Left cardiac atrium (tissue), 4 donors: Measurements from ENCODE around the gene DYNC1I2. TPM values are rescaled to one million over a fixed set of nuclear protein-coding genes. Genes with fewer than 3 reads are reported as not detected.
"Not testable (repeated sequence)": the region's sequence is repeated elsewhere in the genome, so short reads cannot be mapped to it uniquely, and the experiment has no call there.

Experiments used
- ATAC-seq, 2 donors: fragments of 200-7000 bp; cut with Tn5 transposase; one replicate each; pipeline ENCODE4 v1.9.1; 2020; ENCODE audit warnings: mild to moderate bottlenecking in 2 of 2, moderate library complexity in 2 of 2
- DNase-seq: peaks from one replicate; pipeline ENCODE4 v3.0.0-alpha.2; 2020
- intact Hi-C, 2 donors: fragments of 100-400 bp; cut with DNase I; formaldehyde crosslinking; loops; one replicate each; pipeline versions ENCODE4 v1.14.1 to v1.15.1; 2022 to 2023
- total RNA-seq, 2 donors: library from RNA; stranded (reverse); fragmentation: NEBNext Ultra II Directional; extraction: Animal tissue kit (Norgen Biotek cat#: 25700); gene quantifications; one replicate each; pipeline ENCODE4 v1.2.1, GENCODE V29; 2021
- donor health status: DM: no; HTN: yes; CAD: no.
- donor health status: DM: no; HTN: yes; CAD: no; lungs with severe emphysema.
- donor health status: DM: yes; HTN: yes; CAD: no.
- donor health status: Dilated cardiomyopathy.

The DYNC1I2 gene
- total RNA-seq, 2 donors from 2014 or later: 58.6 to 59.9 TPM

DNA sequence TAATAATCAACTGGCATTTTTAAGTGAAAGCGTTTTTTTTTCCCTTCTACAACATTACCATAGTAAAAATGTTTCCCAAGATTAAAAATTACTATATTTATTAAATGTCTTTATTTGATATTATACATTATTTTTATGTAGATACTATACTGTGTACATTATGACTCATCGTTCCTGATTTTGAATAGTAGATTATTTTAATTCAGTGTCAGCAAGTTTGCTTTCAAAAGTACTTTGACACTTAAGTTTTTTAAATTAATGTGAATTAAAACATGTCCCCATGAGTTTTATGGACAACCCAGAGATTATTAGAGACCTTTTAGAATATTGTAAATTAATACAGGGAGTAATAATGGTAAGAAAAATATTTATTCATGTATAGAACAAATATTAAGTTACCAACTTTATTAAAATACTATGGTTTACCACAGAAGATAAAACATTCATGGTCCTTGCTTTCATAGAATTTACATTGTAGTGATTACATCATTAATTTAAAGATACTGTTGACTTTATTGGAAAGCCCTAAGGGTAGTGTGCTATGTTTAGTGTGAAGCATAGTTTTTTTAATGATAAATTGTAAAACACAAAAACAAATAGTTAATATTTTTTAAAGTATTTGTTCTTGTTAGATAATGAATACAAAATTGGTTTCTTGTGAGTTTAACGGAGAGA is 21.9 kb downstream of the DYNC1I2 start:
- no peak for ATAC-seq
- intact Hi-C loops: loop anchor here in 1 of 2 donors (5.0 to 10.0 kb wide), 2 partner anchors 403 to 756 kb away; no protein-coding TSS in a partner anchor
- no peak for DNase-seq

GRCh38 chr2:171711351-171711750 is 24.1 kb downstream of the DYNC1I2 start:
- ATAC-seq (no peak), DNase-seq (no peak)
- intact Hi-C loops: no loop called here

GRCh38 chr2:171712051-171712450 is 24.8 kb downstream of the DYNC1I2 start:
- no peak for DNase-seq
- intact Hi-C loops: no loop called here
- no peak for ATAC-seq

GRCh38 chr2:171718720-171719119 is 31.5 kb downstream of the DYNC1I2 start:
- intact Hi-C loops: no loop called here
- DNase-seq (no peak), ATAC-seq (no peak)

- intact Hi-C loops: no loop called here
- ATAC-seq (no peak), DNase-seq (no peak)
These were observed 32.4 kb downstream of the DYNC1I2 start for GRCh38 chr2:171719660-171720059.

DNA sequence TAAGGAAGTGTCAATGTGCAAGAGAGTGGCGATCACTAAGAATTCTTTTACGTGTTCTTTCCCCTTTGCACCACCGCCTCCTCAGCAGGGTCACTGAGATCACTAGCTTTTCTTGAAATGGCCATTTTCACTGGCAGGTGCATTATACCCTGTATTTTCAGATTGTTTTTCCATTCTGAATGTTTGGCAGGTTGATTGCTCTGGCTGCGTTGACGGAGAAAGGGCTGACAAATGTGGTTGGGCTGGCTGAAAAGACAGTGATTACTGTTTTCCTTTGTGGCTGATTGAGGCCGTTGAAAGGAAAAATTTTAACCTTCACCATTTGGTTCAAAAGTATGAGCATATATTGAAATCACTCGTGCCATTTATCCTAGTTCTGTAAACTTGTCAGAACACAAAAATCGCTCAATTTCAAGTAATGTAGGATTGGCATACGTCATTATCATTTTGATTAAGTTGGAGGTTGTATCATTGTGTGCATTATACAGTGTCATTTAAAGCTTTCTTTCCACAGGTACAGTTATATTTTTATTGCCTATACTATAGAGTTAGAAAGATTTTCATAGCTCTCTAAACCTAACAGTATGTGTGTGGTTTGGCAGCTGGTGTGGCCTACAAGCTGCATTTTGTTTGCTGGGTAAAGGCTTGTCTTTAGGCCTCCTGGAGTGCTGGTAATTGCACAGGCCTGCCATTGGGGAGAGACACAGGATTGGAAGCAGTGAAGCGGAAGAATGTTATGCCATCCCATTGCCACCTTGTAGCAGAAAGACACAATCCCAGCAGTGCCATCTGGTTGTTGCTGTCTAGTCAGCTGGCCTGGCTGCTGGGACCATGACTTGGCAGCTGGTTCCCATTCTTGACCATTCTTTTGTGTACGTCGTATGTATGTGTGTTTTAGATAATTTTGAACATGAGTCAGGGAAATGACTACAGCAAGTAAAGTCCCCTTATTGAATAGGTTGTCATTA is 36.7 kb downstream of the DYNC1I2 start:
- no peak for DNase-seq
- ATAC-seq: no peak

GRCh38 chr2:171726847-171727450 is 39.7 kb downstream of the DYNC1I2 start:
- DNase-seq (no peak), ATAC-seq (no peak)
- intact Hi-C loops: no loop called here

More for the DNA sequence above, 36.7 kb downstream of the DYNC1I2 start:
- intact Hi-C loops: no loop called here

DNA sequence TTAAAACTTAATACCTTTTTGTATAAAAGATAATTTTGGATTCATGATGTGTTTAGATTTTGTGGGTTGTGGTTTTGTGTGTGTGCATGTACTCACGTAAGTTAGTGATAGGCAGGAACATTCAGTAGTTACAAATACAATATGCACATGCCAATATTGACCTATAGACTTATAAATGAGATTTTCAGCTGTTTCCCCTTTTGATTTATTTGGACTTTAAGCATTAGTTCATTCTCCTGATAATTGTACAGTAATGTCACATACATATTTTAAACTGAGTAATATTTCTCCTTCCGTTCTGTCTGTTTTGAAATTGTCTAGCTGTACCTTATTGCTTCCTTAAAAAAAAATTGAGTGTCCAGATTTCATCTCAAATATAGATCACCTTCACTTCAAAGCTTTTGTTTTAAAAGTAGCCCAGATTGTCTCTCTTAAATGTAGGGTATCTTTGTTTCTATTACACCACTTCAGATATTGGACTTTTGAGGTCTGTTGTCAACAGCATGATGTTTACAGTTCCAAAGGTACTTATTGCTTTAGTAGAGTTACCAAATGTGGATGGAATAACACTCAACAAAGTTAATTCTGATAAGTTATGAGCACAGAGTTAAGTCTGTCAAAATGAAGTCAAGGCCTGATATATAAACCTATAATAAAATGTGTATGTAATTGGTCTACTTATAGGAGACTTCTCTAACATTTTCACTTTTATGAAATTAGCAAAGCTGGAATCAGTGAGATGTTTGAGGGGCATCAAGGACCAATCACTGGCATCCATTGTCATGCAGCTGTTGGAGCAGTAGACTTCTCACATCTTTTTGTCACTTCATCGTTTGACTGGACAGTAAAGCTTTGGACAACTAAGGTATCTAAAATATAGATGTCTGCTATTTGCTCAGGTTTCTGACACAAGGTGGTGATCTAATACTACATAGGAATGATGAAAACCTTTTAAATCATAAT is 42.0 kb downstream of the DYNC1I2 start:
- DNase-seq (no peak), ATAC-seq (no peak)
- intact Hi-C loops: no loop called here

DNA sequence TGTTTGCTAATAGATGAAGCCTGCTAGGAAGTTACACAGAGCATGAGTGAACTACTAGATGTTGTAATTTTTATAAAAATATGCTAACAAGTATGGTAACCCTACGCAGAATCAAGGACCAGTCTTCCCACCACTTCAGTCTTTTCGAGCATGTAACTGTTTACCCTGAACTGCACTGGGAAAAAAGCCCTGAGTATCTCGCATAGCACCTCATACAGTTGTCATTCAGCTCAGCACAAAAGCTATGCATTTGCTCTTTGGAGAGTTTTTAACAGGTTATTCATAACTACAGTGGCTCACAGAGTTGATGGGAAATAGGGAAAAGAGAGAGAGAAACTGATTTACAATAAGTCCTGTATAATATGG is 42.7 kb downstream of the DYNC1I2 start:
- no peak for ATAC-seq
- intact Hi-C loops: no loop called here

DNA sequence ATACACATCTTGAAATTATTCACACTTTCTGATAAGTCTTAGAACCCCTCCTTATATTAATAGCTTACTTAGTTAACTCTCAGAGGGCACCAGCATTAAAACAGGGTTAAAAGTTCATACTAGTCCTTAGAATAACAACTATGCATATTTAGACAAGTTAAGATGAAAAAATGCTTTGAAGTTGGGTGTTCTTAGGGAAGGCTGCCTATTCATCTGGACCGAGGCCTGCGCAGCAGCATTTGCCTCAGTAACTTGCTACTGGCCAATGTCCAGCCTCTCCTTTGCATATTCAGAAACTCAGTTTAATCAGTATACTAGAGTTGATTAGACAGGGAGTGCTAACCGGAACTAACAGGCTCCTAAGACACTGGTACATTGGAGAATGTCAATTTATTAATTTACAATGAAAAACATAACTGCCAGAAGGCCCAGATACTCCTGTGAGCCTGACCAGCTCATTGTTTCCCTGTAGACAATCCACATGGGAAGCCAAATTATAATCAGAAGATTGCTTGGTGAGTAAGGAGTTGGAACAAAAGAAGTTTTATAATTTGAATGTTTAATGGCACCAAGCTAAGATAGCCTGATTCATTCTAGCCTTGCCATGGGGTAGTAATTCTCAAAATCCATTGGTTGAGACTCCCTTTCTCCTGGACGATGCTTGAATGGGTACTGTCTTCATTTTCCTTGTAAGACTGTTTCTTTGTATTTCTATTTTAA is 48.9 kb downstream of the DYNC1I2 start:
- DNase-seq (no peak), ATAC-seq (no peak)
- intact Hi-C loops: no loop called here

More for the DNA sequence above, 42.7 kb downstream of the DYNC1I2 start:
- DNase-seq: no peak

DNA sequence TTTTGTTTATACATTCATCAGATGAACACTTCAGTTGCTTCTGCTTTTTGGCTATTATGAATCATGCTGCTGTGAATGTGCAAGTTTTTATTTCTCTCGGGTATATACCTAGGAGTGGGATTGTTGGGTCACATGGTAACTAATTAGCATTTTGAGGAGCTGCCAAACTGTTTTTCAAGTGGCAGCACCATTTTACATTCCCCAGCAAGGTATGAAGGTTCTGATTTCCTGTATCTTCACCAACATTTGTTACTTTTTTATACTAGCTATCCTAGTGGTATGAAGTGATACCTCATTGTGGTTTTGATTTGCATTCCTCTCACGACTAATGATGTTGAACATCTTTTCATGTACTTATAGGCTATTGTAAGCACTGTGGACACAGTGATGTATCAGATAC is 53.9 kb downstream of the DYNC1I2 start:
- ATAC-seq (no peak), DNase-seq (no peak)
- intact Hi-C loops: no loop called here

GRCh38 chr2:171742760-171743159 is 55.5 kb downstream of the DYNC1I2 start:
- ATAC-seq (no peak), DNase-seq (no peak)
- intact Hi-C loops: no loop called here

- ATAC-seq (no peak), DNase-seq (no peak)
- intact Hi-C loops: no loop called here
These were observed 57.9 kb downstream of the DYNC1I2 start for GRCh38 chr2:171745141-171745540.

GRCh38 chr2:171745806-171746205 is 58.5 kb downstream of the DYNC1I2 start:
- DNase-seq: no peak
- ATAC-seq: no peak
- intact Hi-C loops: no loop called here

DNA sequence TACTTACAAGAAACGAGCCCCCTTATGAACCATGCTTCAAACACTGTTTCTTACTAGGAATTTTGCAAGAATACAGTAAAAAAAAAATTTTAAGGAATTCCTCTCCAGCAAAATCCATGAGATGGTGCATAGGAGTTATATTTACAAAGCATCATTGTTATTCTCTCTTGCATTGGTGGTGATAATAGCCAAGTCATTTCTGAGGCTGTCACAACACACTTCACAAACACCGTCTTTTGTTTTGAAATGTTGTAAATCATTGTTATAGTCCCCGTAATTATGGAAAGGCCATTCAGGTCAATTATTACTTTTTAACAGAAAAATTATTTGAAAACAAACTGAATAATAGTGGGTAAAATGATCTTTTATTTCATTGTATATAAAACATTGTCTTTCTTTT is 60.1 kb downstream of the DYNC1I2 start:
- intact Hi-C loops: no loop called here
- ATAC-seq (no peak), DNase-seq (no peak)

DNA sequence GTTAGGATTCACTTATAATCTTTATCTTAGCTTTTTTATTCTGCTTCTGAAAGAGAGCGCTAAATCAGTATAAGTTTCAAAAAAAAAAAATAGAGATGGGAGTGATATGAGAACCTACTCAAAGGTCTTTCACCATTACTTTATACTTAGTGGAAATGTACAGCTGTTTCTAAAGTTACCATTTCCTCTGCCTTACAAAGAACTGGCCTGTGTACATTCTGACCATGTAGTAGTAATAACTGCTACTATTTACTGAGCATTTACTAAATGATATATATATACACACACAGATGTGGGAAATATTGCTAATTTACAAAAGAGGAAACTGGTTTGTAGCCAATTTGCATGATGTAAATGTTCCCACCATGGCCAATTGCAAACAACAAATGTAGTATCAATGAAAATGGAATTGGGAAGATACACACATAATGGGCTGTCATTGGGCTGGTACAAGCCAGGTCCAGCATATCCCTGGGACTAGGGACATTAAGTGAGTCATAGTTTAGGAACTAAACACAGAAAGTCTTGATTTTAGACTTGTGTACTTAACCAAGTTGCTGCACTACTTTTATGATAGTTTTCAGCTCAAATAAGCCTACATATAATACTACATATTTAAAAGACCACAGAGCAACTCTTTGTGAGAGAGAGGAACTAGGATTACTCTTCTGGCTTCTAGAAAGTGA is 67.1 kb downstream of the DYNC1I2 start:
- no peak for DNase-seq
- ATAC-seq: no peak
- intact Hi-C loops: no loop called here

- ATAC-seq, intact Hi-C loops, DNase-seq: not testable (repeated sequence)
These were observed 71.5 kb downstream of the DYNC1I2 start for GRCh38 chr2:171758762-171759161.

DNA sequence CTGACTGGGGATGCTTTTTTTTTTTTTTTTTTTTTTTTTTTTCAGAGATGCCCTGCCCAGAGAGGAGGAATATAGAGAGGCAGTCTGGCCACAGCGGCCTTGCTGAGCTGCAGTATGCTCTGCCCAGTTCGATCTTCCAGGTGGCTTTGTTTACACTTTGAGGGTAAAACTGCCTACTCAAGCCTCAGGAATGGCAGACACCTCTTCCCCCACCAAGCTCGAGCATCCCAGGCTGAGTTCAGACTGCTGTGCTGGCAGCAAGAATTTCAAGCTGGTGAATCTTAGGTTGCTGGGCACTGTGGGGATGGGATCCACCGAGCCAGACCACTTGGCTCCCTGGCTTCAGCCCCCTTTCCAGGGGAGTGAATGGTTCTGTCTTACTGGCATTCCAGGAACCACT is 73.9 kb downstream of the DYNC1I2 start:
- not testable (repeated sequence) for ATAC-seq

More for the DNA sequence above, 73.9 kb downstream of the DYNC1I2 start:
- intact Hi-C loops, DNase-seq: not testable (repeated sequence)
